NT2/D1 (cell line): ENCODE data around the gene C2CD2L.

Source experiments
- SUZ12 ChIP-seq: IDR thresholded peaks from 2 replicates; pipeline ENCODE4 v1.6.1; 2011; ENCODE audit not compliant: insufficient read length, insufficient read depth; ENCODE audit errors: extremely low read depth
- YY1 ChIP-seq: IDR thresholded peaks from 2 replicates; pipeline ENCODE4 v1.6.1; 2011; ENCODE audit not compliant: insufficient read length, insufficient read depth
- ZNF274 ChIP-seq: IDR thresholded peaks from 2 replicates; pipeline ENCODE4 v1.6.1; 2011; ENCODE audit warnings: mild to moderate bottlenecking, low read depth, low read length

DNA sequence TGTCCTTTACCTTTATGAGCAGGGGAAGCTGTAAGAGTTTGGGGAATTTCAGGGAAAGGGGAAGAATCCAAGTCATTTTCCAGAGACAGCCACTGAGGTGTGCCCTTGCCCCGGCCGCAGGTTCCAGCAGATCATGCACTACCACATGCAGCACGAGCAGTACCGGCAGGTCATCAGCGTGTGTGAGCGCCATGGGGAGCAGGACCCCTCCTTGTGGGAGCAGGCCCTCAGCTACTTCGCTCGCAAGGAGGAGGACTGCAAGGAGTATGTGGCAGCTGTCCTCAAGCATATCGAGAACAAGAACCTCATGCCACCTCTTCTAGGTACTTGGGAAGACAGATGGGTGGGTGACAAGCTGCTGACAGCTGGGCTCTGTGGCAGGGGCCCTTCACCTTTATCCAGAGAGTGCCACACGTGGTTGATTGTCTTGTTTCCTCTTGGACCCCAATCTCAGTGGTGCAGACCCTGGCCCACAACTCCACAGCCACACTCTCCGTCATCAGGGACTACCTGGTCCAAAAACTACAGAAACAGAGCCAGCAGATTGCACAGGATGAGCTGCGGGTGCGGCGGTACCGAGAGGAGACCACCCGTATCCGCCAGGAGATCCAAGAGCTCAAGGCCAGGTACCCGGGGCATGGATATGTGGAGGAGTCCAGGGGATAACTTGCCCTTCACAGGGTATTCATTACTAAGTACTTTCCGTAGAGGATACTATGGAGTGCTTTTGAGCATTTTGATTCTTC lies 28.3 kb upstream of the C2CD2L start:
- TF ChIP-seq ZNF274 (no peak), YY1 (no peak), SUZ12 (no peak)
